HEK293 (cell line): ENCODE data around the gene IL11.

Experiments used
- KLF16 ChIP-seq: fragments of 450-650 bp; formaldehyde crosslinking; IDR thresholded peaks from 2 replicates; pipeline ENCODE4 v1.5.1; 2017; ENCODE audit warnings: missing biosample characterization, missing genetic modification characterization
- PBX3 ChIP-seq: sonication (generic); formaldehyde crosslinking; IDR thresholded peaks from 2 replicates; pipeline ENCODE4 v1.8.1; 2022; ENCODE audit warnings: mild to moderate bottlenecking, moderate library complexity, missing genetic modification reagents
- REPIN1 ChIP-seq: fragments of 450-650 bp; formaldehyde crosslinking; IDR thresholded peaks from 2 replicates; pipeline ENCODE4 v1.5.1; 2017; ENCODE audit warnings: missing biosample characterization, missing genetic modification characterization, low read depth
- REST ChIP-seq: fragments of 450-650 bp; formaldehyde crosslinking; IDR thresholded peaks from 2 replicates; pipeline ENCODE4 v1.5.1; 2016; ENCODE audit warnings: missing biosample characterization, missing genetic modification characterization
- ZNF211 ChIP-seq: fragments of 450-650 bp; formaldehyde crosslinking; IDR thresholded peaks from 2 replicates; pipeline ENCODE4 v1.5.1; 2016; ENCODE audit warnings: low read depth, missing biosample characterization, missing genetic modification characterization
- ZNF221 ChIP-seq: fragments of 450-650 bp; formaldehyde crosslinking; IDR thresholded peaks from 2 replicates; pipeline ENCODE4 v1.5.1; 2017; ENCODE audit warnings: missing biosample characterization, missing genetic modification characterization, borderline replicate concordance
- ZNF354C ChIP-seq: fragments of 450-650 bp; formaldehyde crosslinking; IDR thresholded peaks from 2 replicates; pipeline ENCODE4 v1.5.1; 2016; ENCODE audit warnings: missing biosample characterization, missing genetic modification characterization, low read depth, borderline replicate concordance
- ZNF510 ChIP-seq: fragments of 450-650 bp; formaldehyde crosslinking; IDR thresholded peaks from 2 replicates; pipeline ENCODE4 v1.5.1; 2018; ENCODE audit warnings: mild to moderate bottlenecking, missing genetic modification characterization, missing biosample characterization; ENCODE audit not compliant: insufficient replicate concordance
- TF ChIP-seq, protein P1 (sequence below): fragments of 450-650 bp; formaldehyde crosslinking; IDR thresholded peaks from 2 replicates; pipeline ENCODE4 v1.5.1; 2016; ENCODE audit warnings: missing biosample characterization, missing genetic modification characterization, low read depth
- TF ChIP-seq, protein P2 (sequence below): fragments of 450-650 bp; formaldehyde crosslinking; IDR thresholded peaks from 2 replicates; pipeline ENCODE4 v1.5.1; 2016; ENCODE audit warnings: missing biosample characterization, missing genetic modification characterization
- TF ChIP-seq, protein P3 (sequence below): fragments of 450-650 bp; formaldehyde crosslinking; IDR thresholded peaks from 2 replicates; pipeline ENCODE4 v1.5.1; 2016; ENCODE audit warnings: missing biosample characterization, missing genetic modification characterization

- TF ChIP-seq KLF16 (tag by site-specific recombination) (no peak), ZNF221 (tag by site-specific recombination) (no peak), REPIN1 (no peak), ZNF211 (tag by site-specific recombination) (no peak), REST (tag by site-specific recombination) (no peak), ZNF354C (no peak), ZNF510 (tag by site-specific recombination) (no peak), PBX3 (no peak)
- TF ChIP-seq, protein P1, sequence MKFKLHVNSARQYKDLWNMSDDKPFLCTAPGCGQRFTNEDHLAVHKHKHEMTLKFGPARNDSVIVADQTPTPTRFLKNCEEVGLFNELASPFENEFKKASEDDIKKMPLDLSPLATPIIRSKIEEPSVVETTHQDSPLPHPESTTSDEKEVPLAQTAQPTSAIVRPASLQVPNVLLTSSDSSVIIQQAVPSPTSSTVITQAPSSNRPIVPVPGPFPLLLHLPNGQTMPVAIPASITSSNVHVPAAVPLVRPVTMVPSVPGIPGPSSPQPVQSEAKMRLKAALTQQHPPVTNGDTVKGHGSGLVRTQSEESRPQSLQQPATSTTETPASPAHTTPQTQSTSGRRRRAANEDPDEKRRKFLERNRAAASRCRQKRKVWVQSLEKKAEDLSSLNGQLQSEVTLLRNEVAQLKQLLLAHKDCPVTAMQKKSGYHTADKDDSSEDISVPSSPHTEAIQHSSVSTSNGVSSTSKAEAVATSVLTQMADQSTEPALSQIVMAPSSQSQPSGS, result no peak
- TF ChIP-seq, protein P2, sequence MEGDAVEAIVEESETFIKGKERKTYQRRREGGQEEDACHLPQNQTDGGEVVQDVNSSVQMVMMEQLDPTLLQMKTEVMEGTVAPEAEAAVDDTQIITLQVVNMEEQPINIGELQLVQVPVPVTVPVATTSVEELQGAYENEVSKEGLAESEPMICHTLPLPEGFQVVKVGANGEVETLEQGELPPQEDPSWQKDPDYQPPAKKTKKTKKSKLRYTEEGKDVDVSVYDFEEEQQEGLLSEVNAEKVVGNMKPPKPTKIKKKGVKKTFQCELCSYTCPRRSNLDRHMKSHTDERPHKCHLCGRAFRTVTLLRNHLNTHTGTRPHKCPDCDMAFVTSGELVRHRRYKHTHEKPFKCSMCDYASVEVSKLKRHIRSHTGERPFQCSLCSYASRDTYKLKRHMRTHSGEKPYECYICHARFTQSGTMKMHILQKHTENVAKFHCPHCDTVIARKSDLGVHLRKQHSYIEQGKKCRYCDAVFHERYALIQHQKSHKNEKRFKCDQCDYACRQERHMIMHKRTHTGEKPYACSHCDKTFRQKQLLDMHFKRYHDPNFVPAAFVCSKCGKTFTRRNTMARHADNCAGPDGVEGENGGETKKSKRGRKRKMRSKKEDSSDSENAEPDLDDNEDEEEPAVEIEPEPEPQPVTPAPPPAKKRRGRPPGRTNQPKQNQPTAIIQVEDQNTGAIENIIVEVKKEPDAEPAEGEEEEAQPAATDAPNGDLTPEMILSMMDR, result no peak
- TF ChIP-seq, protein P3, sequence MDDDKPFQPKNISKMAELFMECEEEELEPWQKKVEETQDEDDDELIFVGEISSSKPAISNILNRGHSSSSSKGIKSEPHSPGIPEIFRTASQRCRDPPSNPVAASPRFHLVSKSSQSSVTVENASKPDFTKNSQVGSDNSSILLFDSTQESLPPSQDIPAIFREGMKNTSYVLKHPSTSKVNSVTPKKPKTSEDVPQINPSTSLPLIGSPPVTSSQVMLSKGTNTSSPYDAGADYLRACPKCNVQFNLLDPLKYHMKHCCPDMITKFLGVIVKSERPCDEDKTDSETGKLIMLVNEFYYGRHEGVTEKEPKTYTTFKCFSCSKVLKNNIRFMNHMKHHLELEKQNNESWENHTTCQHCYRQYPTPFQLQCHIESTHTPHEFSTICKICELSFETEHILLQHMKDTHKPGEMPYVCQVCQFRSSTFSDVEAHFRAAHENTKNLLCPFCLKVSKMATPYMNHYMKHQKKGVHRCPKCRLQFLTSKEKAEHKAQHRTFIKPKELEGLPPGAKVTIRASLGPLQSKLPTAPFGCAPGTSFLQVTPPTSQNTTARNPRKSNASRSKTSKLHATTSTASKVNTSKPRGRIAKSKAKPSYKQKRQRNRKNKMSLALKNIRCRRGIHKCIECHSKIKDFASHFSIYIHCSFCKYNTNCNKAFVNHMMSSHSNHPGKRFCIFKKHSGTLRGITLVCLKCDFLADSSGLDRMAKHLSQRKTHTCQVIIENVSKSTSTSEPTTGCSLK (tag by site-specific recombination), result no peak
Observed at GRCh38 chr19:55373306-55373992, 3.2 kb upstream of the IL11 start.
